Fibroblast of peridontal ligament (primary cell): Measurements from ENCODE around the gene ADAMTSL5.
"Not testable (repeated sequence)": the region's sequence is repeated elsewhere in the genome, so short reads cannot be mapped to it uniquely, and the experiment has no call there.

Experiments
- DNase-seq: peaks from one replicate; pipeline ENCODE4 v3.0.0-alpha.2; 2010; ENCODE audit errors: extremely low read depth

The ADAMTSL5 gene

DNA sequence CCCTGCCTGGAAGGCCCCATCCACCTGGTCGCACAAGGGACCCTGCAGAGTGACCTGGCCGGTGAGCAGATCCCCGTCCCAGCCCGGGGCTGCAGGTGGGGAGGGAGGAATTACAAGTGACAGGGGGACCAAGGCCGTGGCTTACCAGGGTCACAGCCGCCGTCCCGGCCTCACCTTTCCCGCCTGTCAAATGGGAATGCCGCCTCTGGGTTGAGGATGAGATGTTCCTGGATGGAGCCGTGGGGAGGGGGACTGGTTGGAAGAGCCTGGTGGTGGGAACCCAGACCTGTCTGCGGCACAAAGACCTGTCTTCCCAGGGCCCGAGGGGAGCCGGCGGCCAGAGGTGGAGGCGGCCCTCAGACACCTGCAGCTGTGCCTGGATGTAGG, 16.6 kb upstream of the ADAMTSL5 start:
- no peak for DNase-seq

DNA sequence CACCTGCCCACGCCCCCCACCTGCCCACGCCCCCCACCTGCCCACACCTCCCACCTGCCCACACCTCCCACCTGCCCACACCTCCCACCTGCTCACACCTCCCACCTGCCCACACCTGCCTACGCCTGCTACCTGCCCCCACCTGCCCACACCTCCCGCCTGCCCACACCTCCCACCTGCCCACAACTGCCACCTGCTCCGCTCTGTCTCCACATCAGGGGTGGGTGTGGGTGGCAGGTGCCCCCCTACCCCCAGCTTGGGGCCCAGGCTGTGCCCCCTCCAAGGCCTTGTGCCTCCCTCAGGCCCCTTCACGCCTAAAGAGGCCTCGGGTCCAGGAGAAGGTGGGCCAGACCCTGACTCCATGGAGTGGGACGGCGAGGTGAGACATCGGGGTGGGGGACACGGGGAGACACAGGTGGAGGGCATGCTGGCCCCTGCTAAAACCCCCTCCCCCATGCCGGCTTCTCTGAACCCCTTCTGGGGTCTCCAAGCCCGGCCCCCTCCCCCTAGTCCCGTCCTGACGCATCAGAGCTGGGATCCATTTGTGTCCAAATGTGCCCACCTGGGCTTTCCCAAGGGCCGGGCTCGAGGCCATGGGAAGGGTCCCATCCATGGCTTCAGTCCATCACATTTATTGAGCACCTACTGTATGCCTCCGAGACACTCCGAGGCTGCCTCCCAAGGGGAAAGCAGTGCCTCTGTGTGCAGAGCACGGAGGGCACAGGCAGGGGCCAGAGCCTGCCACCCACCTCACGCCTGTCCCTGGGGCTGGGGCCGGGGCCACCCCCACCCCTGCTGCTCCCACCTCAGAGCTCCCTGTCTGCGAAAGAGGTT, 16.0 kb upstream of the ADAMTSL5 start:
- DNase-seq = no peak

DNA sequence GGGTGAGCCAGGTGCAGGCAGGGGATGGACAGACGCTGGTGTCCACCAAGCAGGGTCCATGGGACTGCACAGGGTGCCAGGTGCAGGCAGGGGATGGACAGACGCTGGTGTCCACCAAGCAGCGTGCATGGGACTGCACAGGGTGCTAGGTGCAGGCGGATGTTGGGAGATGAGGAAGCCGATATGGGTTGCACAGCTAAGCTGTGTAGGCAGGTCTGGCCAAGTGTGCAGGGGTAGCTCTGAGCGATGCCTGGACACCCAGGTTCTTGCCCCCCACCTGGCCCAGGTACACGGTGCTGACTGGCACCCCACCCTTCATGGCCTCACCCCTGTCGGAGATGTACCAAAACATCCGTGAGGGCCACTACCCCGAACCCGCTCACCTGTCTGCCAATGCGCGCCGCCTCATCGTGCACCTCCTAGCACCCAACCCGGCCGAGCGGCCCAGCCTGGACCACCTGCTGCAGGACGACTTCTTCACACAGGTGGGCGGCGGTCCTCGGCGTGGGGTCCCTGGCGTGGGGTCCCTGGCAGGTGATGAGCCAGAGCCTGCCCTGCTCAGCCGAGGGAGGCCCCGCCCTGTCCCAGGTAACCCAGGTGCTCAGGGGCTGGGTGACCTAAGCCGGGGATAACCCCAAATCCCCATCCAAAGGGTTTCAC, 15.0 kb upstream of the ADAMTSL5 start:
- DNase-seq = no peak

DNA sequence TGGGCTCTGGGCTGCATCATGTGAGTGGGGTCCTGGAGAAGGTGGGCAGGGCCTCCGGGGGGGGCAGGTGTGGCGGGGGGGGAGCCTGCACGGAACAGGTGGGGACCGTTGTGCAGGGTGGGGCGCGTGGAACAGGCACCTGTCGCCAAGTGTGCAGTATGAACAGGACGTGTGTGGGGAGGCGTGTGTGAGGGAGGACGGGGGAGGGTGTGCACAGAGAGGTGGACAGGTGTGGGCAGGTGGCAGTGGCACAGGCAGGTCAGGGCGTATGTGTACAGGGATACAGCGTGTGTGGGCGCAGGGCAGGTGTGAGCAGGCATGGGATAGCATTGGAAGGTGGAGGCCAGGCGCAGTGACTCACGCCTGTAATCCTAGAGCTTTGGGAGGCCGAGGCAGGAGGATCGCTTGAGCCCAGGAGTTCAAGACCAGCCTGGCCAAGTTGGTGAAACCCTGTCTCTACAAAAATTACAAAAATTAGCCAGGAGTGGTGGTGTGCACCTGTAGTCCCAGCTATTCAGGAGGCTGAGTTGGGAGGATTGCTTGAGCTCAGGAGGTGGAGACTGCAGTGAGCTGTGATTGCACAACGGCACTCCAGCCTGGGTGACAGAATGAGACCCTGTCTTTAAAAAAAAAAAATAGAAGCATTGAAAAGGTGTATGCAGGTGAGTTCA, 14.3 kb upstream of the ADAMTSL5 start:
- no peak for DNase-seq

DNA sequence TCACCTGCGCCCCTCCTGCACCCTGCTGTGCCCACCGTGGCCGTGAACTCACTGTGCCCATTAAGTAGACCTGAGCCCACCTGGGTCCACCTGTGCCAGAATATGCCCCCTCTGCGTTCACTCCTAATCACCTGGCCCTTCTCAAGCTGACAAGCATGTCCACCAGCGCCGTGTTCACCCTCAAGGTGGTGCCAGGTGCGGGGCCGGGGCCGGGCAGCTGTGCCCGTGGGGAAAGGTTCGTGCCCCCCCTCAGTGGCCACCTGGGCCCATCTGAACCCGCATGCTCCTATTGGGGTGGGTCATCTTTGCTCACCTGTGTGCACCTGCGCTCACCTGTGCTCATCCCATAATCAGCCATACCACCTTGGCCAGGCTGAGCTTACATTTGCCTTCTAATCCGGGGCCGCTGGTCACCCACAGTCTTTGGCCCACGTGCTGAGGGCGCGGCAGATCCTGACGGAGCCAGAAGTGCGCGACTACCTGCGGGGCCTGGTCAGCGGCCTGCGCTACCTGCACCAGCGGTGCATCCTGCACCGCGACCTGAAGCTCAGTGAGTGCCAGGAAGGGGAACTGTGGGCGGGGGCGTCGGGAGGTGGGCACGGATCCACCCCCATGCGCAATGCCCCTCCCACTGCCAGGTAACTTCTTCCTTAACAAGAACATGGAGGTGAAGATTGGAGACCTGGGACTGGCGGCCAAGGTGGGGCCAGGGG, 13.4 kb upstream of the ADAMTSL5 start:
- no peak for DNase-seq

DNA sequence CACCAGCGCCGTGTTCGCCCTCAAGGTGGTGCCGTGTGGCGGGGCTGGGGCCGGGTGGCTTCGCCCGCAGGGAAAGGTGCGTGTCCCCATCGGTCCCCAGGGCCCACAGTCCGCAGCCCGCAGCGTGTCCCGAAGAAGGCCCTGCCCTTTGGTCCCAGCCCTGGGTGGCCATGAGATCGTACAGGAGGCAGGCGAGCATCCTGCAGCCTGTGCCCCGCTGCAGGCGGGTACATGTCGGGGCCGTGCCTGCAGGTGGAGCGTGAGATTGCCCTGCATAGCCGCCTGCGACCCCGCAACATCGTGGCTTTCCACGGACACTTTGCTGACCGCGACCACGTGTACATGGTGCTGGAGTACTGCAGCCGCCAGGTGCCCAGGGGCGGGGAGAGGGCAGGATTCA, 12.5 kb upstream of the ADAMTSL5 start:
- DNase-seq = no peak

DNA sequence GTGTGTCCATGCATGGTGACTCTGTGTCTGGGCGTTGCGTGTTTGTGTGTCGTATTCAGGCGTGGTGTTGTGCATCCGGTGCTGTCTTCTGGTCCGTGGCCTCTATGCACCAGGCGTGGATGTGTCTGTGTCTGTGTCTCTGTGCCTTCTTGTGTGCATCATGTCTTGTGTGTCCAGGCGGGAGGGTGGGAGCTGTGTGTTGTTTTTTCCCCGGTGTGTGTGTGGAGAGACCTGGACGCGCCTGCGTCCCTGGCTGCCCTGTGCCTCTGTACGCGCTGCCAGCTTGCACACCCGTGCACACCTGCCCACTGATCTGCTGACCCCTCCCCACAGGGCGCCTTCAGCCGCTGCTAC, 12.1 kb upstream of the ADAMTSL5 start:
- DNase-seq = no peak

DNA sequence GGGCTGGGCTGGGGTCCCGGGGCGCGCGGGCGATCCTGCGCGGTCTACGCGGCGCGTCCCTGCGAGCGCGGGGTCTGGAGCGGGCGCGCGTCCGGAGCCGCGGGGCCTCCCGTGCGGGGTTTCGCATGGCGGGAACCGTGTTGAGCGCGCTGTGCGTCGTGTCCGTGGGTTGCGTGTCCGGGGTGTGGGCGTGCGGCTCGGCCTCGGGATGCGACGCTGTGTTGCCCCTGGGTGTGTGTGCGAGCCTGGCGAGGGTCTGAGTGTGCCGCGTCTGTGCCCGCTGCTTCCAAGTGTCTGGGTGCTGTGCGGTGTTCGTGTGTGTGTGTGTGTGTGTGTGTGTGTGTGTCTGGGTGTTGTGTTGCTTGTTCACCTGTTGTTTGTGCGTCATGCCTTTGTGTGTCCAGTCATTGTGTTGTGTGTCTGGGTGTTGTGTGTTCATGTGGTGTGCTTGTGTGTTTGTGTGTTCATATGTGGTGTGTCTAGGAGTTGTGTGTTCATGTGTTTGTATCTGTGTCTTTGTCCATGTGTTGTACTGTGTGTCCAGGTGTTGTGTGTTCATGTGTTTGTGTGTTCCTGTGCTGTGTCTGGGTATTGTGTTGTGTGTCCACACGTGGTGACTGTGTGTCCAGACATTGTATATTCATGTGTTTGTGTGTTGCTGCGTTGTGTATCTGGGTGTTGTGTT, 11.6 kb upstream of the ADAMTSL5 start:
- no peak for DNase-seq

DNA sequence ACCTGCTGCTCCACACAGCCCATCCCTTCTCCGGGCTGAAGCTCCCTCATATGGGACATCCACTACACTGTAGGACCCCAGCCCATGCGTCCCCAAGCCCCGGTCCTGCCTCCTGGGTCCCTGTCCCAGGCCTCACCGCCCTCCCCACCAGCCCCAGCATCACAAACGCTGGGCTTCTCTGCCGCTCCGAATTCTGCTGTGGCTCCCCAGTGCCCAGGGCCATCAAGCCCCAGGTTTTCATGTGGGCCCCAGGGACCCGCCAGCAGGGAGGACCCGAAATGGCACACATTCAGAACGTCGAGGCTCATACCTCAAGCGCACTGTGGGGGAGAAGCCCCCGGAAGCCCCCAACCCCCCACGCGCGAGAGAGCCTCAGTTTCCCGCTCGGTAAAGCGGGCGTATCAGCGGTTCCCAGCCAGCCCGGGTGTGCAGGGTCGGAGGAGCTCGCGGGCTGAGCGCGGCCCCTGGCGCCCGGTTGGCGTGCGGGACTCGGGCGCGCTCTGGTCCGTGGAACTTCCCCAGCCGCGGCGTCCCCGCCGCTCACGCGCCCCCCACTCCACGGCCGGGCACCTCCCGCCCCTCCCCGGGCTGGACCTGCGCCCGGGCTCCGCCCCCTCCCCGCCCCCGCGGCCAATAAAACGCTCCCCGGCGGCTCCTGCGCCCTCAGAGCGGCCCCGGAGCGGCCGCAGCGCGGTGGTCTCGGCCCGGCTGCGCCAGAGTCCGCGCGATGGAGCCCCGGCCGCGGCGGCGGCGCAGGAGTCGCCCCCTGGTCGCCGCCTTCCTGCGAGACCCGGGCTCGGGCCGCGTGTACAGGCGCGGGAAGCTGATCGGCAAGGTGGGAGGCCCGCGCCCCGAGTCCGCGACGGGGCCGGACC, 10.8 kb upstream of the ADAMTSL5 start, which contains the start of gene PLK5:
Gene PLK5 (plus strand): TSS at position 666 of the 875 bp plus-strand sequence. CDS start 2,920 bp downstream, outside the sequence.
- DNase-seq = no peak

DNA sequence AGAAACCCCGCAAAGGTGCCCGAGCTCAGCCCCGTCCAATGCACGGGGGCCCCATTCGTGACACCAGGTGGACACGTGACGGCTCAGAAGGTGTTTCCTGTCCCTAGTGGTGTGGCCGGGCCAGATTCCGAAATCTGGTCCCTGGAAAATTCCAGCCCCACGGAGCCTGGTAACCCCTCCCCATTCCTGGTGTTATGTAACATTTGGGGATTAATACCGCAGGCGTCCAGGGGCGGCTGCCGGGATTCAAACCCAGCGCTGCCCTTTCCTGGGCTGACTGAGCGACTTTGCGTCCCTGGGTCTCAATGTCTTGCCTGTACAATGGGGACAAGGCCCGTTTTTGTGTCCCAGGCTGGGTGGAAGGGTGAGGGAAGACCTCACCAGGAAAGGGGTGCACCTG, 10.0 kb upstream of the ADAMTSL5 start:
- no peak for DNase-seq

DNA sequence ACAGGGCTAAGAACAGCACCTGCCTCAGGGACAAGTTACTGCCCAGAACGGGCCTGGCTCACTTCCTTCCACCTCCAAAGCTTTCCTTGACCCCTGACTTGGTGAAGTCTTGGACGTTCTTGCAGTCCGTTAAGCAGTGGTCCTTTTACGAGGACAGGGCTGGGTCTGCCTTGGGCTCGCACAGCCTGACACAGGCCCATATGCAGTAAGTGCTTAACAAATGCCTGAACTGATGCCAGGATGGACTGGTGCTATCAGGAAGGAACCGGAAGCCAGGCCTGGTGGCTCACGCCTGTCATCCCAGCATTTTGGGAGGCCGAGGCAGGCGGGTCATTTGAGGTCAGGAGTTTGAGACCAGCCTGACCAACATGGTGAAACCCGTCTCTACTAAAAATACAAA, 9.2 kb upstream of the ADAMTSL5 start:
- DNase-seq = no peak

DNA sequence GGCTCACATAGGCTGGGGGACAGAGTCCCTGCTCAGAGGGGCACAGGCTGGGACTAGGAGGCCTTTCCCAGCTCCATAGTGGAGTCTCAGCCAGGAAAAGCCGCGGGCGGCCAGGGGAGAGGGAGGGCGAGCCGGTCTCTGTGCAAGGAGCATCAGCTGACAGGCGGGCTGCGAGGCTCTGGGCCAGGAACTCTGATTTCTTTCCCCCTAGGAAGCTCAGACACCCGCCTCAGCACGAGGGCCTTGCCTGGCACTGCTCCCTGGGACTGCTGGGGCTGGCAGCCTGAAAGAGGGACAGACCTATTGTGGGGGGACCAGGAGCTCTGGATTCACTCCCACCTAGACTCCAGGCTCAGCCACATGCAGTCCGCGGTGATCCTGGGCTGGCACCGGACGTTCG, 8.8 kb upstream of the ADAMTSL5 start:
- DNase-seq = no peak

DNA sequence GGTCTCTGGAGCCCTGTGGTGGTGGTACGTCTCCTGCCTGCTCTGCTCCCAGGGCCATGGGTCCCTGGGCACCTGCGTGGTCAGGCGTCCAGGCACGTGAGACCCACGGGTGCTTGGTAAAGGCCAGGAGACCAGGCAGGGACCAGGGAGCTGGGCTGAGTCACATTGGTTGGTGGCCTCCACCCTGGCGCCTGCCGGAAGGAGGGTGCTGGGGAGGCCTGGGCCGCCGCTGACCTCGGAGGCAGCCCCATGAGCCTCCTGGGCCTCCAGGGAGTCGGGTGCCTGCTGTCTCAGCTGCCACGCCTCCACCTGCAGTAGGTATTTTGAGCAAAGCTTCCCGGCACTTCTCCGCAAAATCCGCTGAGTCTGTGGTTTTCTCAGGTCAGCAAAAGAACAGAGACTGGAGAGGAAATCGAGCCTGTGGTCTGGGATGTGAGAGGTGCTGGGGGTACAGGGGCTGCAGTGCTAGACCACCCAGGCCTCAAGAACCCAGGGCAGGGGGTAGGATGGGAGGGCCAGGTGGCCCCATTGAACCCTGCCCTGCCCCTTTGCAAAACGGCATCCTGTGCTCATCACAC, 7.5 kb upstream of the ADAMTSL5 start:
- DNase-seq = no peak

DNA sequence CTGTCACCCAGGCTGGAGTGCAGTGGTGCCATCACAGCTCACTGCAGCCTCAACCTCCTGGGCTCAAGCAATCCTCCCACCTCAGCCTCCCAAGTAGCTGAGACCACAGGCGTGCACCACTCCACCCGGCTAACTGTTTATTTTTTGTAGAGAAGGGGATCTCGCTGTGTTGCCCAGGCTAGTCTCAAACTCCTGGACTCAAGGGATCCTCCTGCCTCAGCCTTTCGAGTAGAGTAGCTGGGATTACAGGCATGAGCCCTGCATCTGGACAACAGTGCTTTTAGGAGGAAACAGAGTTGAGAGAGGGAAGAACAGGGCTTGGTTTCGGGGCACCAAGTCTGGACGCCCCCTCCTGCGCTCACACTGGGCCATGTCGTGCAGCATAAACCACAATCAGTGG, 7.0 kb upstream of the ADAMTSL5 start:
- not testable (repeated sequence) for DNase-seq

DNA sequence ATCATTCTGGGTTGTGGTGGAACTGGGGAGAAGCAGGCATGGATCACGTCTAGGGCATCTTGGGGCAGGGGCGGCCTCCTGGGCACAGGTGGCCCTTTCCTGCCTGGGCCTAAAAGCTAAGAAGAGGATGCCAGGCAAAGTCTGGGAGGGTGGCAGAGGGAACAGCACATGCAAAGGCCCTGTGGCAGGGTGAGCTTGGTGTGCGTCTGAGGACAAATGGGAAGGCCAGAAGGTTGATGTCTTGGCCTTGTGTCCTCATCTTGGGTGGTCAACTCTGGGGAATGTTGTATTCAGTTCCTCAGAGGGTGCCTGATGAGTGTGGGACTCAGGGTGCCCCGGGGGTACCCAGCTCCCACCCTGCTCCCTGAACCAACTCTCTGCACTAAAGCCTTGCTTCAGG, 5.7 kb upstream of the ADAMTSL5 start:
- DNase-seq = no peak

DNA sequence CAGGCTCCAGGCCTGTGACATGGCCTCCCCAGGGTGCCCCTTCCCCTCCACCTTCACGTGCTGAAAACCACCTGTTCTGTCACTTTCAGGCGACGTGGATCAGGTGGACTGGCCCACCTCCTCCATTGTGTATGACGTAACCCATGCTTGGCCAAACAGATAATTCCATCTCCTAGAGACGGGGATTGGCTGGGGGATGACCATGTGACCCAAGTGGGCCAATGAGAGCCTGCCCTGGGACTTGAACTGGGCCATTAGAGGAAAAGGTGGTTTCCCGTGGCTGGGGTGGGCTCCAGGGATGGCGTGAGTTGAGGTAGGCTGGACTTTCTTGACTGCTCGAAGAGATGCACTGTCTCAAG, 3.6 kb upstream of the ADAMTSL5 start:
- no peak for DNase-seq

DNA sequence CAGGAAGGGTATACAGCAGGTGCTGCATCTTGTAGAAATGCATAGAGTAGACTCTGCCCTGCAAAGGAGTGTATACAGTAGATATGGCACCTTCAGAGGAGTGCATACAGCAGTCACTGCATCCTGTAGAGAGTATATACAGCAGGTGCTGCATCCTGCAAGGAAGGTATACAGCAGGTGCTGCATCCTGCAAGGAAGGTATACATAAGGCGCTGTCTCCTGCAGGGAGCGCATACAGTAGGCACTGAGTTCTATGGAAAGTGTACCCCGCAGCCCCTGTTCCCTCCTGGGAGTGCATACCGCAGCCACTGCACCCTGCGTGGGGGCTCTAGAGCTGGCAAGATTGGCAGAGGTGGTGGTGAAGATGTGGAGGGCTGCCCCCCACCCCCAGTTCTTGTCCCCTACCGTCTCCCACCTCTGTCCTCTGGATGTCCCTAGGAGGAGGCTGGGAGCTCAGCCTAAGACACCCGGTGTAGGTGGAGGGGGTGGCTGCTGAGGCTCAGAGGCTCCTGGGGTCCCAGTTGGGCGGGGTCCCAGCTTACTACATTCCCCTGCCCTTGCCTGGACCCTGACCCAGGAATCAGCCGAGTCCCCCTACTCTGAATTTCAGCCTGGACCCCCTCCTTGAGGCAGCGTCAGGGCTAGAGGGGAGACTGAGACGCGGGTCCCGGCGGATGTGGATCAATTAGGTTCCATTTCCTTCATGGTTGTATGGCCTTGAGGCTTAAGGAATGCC, 2.3 kb upstream of the ADAMTSL5 start:
- DNase-seq = no peak

DNA sequence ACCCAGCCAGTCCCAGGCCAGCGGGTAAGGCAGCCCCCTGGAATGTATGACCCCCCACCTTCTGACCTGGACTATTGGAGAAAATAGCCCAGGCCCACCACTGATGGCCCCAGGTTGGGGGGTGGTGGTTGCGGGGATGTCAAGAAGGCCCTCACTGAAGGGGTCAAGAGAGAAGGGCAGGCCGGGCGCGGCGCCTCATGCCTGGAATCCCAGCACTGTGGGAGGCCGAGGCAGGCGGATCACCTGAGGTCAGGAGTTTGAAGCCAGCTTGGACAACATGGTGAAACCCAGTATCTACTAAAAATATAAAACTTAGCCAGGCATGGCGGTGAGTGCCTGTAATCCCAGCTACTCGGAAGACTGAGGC, 1.5 kb upstream of the ADAMTSL5 start:
- no peak for DNase-seq

DNA sequence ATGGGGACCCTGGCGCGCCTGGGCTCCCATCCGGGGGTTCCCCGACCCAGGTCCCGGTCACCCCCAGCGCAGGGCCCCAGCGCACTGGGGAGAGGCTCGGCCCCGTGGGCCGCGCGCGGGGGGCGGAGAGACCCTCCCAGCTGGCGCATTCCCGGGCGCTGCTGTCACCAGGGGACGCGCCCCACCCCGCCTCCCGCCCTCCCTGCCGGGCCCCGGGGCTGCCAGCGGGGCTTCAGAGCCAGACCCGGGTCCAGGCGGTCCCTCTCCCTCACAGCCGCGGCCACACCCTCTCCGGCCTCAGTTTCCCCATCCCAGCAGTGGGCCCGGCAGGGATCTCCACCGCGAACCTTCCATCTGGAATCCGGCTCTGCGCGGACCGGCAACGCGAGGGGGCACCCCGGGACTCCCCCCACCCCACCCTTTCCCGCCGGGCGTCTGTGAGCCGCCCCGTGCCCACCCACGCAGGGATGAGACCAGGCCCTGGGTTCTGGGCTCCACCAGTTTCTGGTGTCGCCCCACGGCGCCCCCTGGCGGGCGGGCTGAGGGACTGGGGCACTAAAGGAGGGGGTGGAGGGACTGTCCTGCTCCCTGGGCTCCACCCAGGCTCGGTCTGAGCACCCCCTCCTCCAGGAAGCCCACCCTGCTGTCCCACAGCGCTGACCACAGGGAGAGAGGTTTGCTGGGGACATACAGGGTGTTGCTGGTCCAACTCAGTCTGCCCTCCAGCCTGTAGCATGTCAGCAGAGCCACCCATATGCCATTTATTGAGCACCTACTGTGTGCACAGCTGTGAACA, 878 bp upstream of the ADAMTSL5 start:
- DNase-seq = peak; percentile 43
